Neural progenitor cell (in vitro differentiated cells): ENCODE measurements around the gene CHMP1A. TPM values are rescaled to one million over a fixed set of nuclear protein-coding genes. Genes with fewer than 3 reads are reported as not detected.

Source experiments
- DNase-seq: peaks from one replicate; pipeline ENCODE4 v3.0.0-alpha.2; 2016; ENCODE audit warnings: low spot score
- H2AFZ ChIP-seq: fragments of 200-600 bp; sonication (generic); replicated peaks from 2 replicates; pipeline ENCODE4 v1.6.1; 2016; ENCODE audit warnings: antibody characterized with exemption
- H3F3A ChIP-seq: fragments of 200-600 bp; sonication (generic); 2 replicates; pipeline ENCODE4 v1.6.1; 2016; ENCODE audit warnings: antibody characterized with exemption, low read depth
- H3K27ac ChIP-seq: fragments of 200-600 bp; sonication (generic); 2 replicates; pipeline ENCODE4 v1.5.1; 2016; ENCODE audit warnings: mild to moderate bottlenecking
- H3K27me3 ChIP-seq: fragments of 200-600 bp; sonication (generic); 2 replicates; pipeline ENCODE4 v1.6.1; 2016; ENCODE audit warnings: mild to moderate bottlenecking, moderate library complexity
- H3K36me3 ChIP-seq: fragments of 200-600 bp; sonication (generic); 2 replicates; pipeline ENCODE4 v1.5.1; 2016
- H3K4me1 ChIP-seq: fragments of 200-600 bp; sonication (generic); 2 replicates; pipeline ENCODE4 v1.6.1; 2016; ENCODE audit warnings: mixed run types
- H3K4me2 ChIP-seq: fragments of 200-600 bp; sonication (generic); 2 replicates; pipeline ENCODE4 v1.6.1; 2016
- H3K4me3 ChIP-seq: fragments of 200-600 bp; sonication (generic); 2 replicates; pipeline ENCODE4 v1.5.1; 2016
- H3K79me2 ChIP-seq: fragments of 200-600 bp; sonication (generic); 2 replicates; pipeline ENCODE4 v1.6.1; 2016; ENCODE audit warnings: low read depth
- H3K9ac ChIP-seq: fragments of 200-600 bp; sonication (generic); 2 replicates; pipeline ENCODE4 v1.6.1; 2016
- H3K9me3 ChIP-seq: fragments of 200-600 bp; sonication (generic); 2 replicates; pipeline ENCODE4 v1.5.1; 2016; ENCODE audit warnings: low read depth
- H4K20me1 ChIP-seq: fragments of 200-600 bp; sonication (generic); 2 replicates; pipeline ENCODE4 v1.6.1; 2016; ENCODE audit warnings: low read depth
- H3K27ac Mint-ChIP-seq: 3 replicates; pipeline ENCODE4 v1.8.0; 2021; ENCODE audit warnings: mixed read lengths
- H3K27me3 Mint-ChIP-seq: 2 replicates; pipeline ENCODE4 v1.8.0; 2022; ENCODE audit warnings: low read depth, mild to moderate bottlenecking, inconsistent platforms, moderate library complexity, mixed read lengths; ENCODE audit not compliant: insufficient read depth
- H3K36me3 Mint-ChIP-seq: 3 replicates; pipeline ENCODE4 v1.8.0; 2021; ENCODE audit warnings: mixed read lengths
- H3K4me1 Mint-ChIP-seq: 3 replicates; pipeline ENCODE4 v1.8.0; 2021; ENCODE audit warnings: mixed read lengths
- H3K4me3 Mint-ChIP-seq: 3 replicates; pipeline ENCODE4 v1.8.0; 2021; ENCODE audit warnings: mild to moderate bottlenecking, moderate library complexity, mixed read lengths
- H3K9me3 Mint-ChIP-seq: 3 replicates; pipeline ENCODE4 v1.8.0; 2020; ENCODE audit warnings: mixed read lengths
- EZH2 ChIP-seq: fragments of 200-600 bp; sonication (generic); IDR thresholded peaks from 2 replicates; pipeline ENCODE4 v1.6.1; 2017; ENCODE audit warnings: antibody characterized with exemption, mild to moderate bottlenecking, moderate library complexity
- EZH2phosphoT487 ChIP-seq: fragments of 200-600 bp; sonication (generic); IDR thresholded peaks from 2 replicates; pipeline ENCODE4 v1.6.1; 2017; ENCODE audit warnings: antibody characterized with exemption
- total RNA-seq: library from RNA; depleted of rRNA; stranded (reverse); fragments of >200 nt; gene quantifications from 2 replicates; pipeline ENCODE4 v1.2.3, GENCODE V29; 2015; ENCODE audit warnings: low replicate concordance
- TF ChIP-seq, protein P1 (sequence below): fragments of 200-600 bp; sonication (generic); IDR thresholded peaks from 2 replicates; pipeline ENCODE4 v1.5.1; 2017; ENCODE audit warnings: antibody characterized with exemption, mild to moderate bottlenecking

Gene CHMP1A
- total RNA-seq, 1 donor from 2014 or later = 34.6 TPM

DNA sequence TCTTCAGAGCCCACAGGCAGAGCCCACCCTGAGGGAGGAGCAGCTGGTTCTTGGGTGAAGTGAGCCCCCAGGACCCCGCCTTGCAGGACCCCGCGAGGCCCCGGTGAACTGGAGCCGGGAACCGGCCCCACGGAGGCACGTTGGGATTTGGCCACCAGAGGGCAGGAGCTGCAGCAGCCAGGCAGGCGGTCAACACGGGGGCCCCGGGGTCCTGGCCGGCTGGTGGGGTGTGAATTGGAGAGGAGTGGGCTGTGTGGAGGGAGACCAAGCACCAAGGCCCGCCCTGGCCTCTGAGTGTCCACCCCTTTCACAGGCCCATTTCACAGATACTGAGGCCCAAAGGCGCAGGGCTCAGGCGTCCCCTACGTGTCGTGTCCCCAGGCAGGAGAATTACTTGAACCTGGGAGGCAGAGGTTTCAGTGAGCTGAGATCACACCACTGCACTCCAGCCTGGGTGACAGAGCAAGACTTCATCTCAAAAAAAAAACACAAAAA is 41.9 kb downstream of the CHMP1A start:
- no peaks in the 10 kb centered on the region for H3K36me3 Mint-ChIP-seq
- Histone ChIP-seq H3K4me1 (peaks cover 9% of the 10 kb centered on the region), H2AFZ (no peak overlapping the region), H3K79me2 (no peaks in the 10 kb centered on the region), H3K27ac (no peak overlapping the region), H3K4me2 (no peak overlapping the region), H3K9ac (no peak overlapping the region), H3K27me3 (no peaks in the 10 kb centered on the region), H3F3A (peaks cover 16% of the 10 kb centered on the region), H3K9me3 (no peaks in the 10 kb centered on the region), H3K36me3 (no peaks in the 10 kb centered on the region), H3K4me3 (no peak overlapping the region), H4K20me1 (no peaks in the 10 kb centered on the region)
- no peak for TF ChIP-seq EZH2
- TF ChIP-seq, protein P1, sequence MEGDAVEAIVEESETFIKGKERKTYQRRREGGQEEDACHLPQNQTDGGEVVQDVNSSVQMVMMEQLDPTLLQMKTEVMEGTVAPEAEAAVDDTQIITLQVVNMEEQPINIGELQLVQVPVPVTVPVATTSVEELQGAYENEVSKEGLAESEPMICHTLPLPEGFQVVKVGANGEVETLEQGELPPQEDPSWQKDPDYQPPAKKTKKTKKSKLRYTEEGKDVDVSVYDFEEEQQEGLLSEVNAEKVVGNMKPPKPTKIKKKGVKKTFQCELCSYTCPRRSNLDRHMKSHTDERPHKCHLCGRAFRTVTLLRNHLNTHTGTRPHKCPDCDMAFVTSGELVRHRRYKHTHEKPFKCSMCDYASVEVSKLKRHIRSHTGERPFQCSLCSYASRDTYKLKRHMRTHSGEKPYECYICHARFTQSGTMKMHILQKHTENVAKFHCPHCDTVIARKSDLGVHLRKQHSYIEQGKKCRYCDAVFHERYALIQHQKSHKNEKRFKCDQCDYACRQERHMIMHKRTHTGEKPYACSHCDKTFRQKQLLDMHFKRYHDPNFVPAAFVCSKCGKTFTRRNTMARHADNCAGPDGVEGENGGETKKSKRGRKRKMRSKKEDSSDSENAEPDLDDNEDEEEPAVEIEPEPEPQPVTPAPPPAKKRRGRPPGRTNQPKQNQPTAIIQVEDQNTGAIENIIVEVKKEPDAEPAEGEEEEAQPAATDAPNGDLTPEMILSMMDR = peak; percentile 82
- peak; percentile 67 for DNase-seq
- H3K4me3 Mint-ChIP-seq = no peak overlapping the region
- H3K27me3 Mint-ChIP-seq = peaks cover 15% of the 10 kb centered on the region
- H3K9me3 Mint-ChIP-seq = peaks cover 2% of the 10 kb centered on the region
- no peak overlapping the region for H3K27ac Mint-ChIP-seq
- H3K4me1 Mint-ChIP-seq = peaks cover 29% of the 10 kb centered on the region

DNA sequence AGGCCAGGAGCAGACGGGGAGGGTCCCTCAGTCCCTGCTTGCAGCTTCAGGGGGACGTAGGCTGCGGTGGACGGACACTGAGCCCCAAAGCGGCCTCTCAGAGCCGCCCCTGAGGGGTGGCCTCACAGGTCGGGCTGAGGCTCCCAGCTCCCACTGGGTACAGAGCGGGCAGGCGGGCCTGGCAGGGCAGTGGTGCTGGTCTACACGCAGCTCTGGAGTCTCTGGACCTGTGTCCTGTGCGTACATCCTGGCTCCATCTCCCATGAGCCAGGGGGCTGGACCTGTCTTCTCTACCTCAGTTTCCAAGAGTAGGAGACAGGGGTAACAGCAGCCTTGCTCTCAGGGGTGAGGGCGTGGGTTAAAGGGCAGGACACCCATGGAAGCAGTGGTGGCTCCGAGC is 42.3 kb downstream of the CHMP1A start:
- Histone ChIP-seq H3K4me3 (no peak overlapping the region), H3K9me3 (no peaks in the 10 kb centered on the region), H2AFZ (no peak overlapping the region), H3K27me3 (no peaks in the 10 kb centered on the region), H3K9ac (no peak overlapping the region), H3K27ac (no peak overlapping the region), H4K20me1 (no peaks in the 10 kb centered on the region), H3K4me2 (no peak overlapping the region), H3K79me2 (no peaks in the 10 kb centered on the region), H3K36me3 (no peaks in the 10 kb centered on the region), H3F3A (peaks cover 11% of the 10 kb centered on the region), H3K4me1 (peaks cover 9% of the 10 kb centered on the region)
- no peak for TF ChIP-seq EZH2
- no peak for TF ChIP-seq EZH2phosphoT487
- TF ChIP-seq, protein P1 = no peak
- H3K4me3 Mint-ChIP-seq = no peak overlapping the region
- no peak for DNase-seq
- no peaks in the 10 kb centered on the region for H3K36me3 Mint-ChIP-seq
- H3K27me3 Mint-ChIP-seq = peaks cover 15% of the 10 kb centered on the region
- peaks cover 2% of the 10 kb centered on the region for H3K9me3 Mint-ChIP-seq
- H3K27ac Mint-ChIP-seq = no peak overlapping the region
- peaks cover 28% of the 10 kb centered on the region for H3K4me1 Mint-ChIP-seq

DNA sequence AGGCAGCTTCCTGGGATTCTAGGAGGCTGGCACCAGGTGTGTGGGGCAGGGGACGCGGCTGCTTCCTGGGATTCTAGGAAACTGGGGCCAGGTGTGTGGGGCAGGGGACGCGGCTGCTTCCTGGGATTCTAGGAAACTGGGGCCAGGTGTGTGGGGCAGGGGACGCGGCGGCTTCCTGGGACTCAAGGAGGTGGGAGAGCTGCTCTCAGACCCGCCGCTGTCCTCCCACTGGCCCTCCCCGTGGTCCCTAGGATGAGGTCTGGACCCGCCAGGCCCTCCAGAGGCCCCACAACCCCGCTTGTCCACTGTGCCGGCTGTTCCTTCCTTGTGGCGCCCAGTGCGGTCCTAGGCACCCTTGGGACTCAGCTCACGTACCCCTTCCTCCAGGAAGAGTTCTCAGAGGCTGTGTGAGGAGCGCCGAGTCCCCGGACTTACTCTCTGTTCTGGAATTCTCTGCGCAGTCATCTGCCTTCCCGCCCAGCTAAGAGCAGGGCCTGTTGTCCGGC is 43.5 kb downstream of the CHMP1A start:
- Histone ChIP-seq H3K27ac (no peak overlapping the region), H2AFZ (no peak overlapping the region), H3F3A (peaks cover 7% of the 10 kb centered on the region), H3K9ac (no peak overlapping the region), H3K9me3 (no peaks in the 10 kb centered on the region), H3K4me1 (peaks cover 9% of the 10 kb centered on the region), H4K20me1 (no peaks in the 10 kb centered on the region), H3K4me3 (no peak overlapping the region), H3K4me2 (no peak overlapping the region), H3K79me2 (no peaks in the 10 kb centered on the region), H3K36me3 (no peaks in the 10 kb centered on the region), H3K27me3 (no peaks in the 10 kb centered on the region)
- no peak for DNase-seq
- Mint-ChIP-seq H3K36me3 (no peaks in the 10 kb centered on the region), H3K4me3 (no peak overlapping the region), H3K4me1 (peaks cover 27% of the 10 kb centered on the region), H3K27me3 (peaks cover 14% of the 10 kb centered on the region), H3K27ac (no peak overlapping the region), H3K9me3 (peaks cover 2% of the 10 kb centered on the region)
- no peak for TF ChIP-seq EZH2phosphoT487
- TF ChIP-seq EZH2 = no peak
- TF ChIP-seq, protein P1 = no peak
